Dermis microvascular lymphatic vessel endothelial cell (primary cell): ENCODE results near the gene SAMD4A. TPM values are rescaled to one million over a fixed set of nuclear protein-coding genes. Genes with fewer than 3 reads are reported as not detected.

Source experiments
- DNase-seq, 2 donors: peaks; one replicate each; pipeline versions ENCODE4 v3.0.0 to v3.0.0-alpha.2; 2010; ENCODE audit warnings: low read depth in 2 of 2
- total RNA-seq: library from RNA; depleted of rRNA; stranded (reverse); fragments of >200 nt; gene quantifications from 2 replicates; pipeline ENCODE4 v1.2.1, GENCODE V29; 2014

SAMD4A gene
- total RNA-seq, 1 donor from 2014 or later, result 20.8 TPM

GRCh38 chr14:54777395-54777794 lies 210.5 kb downstream of the SAMD4A start:
- no peak for DNase-seq

- DNase-seq, result no peak
Observed at GRCh38 chr14:54778618-54779345, 211.9 kb downstream of the SAMD4A start.

DNA sequence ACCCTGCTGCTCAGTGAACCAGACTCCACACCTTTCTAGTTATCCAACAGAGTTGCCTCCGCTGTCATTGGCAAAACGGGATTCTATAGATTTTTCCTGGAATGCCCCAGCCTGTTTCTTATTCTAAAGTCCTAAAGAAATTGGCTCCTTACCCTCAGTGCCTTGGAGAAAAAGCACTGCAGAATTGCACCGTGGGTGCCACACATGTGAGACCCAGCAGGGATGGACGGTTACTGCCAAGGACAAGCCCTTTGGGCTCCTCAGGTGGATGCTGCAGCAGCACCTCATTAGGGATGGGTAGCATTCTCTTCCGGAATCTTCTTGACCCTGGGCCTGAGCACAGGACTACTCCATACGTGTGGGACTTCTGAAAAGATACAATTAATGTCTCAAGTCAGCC lies 214.2 kb downstream of the SAMD4A start:
- no peak for DNase-seq

DNA sequence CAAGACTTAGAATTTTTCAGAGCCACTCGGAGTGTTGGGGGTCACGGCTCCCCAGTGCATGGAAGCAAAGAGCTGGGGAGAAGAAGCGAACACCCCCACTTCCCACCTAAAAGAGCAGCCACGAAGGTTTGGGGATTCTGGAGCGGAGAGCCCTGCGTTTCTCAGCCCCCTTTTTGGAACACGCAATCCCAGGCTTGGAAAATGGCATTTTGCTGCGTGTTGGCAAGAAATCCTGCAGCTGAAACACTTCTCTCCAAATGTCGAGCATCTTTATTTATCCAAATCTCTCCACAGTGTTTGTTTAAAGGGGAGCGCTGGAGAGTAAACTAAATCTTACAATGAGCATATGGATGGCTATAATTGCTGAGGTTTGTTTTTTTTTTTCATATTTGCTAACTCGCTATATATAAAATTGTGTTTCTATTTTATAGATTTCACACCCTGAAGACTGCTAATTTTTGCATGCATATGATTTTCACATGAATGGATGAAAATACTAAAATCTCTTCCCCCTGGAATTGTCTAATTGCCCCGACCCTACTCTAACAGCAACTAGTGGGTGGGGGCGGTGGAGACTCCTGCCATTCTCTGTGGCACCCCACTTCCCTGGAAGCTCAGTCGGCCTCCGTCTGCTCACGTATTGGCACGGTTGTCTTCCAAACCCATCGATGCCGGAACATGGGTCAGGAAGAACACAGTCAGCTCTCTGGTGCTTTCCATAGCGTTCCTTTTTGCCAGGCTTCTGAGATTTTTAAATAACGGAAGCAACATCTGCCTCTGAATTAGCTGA lies 215.2 kb downstream of the SAMD4A start:
- DNase-seq, result no peak

- DNase-seq, result no peak
Observed at GRCh38 chr14:54782751-54783659, 216.1 kb downstream of the SAMD4A start.

DNA sequence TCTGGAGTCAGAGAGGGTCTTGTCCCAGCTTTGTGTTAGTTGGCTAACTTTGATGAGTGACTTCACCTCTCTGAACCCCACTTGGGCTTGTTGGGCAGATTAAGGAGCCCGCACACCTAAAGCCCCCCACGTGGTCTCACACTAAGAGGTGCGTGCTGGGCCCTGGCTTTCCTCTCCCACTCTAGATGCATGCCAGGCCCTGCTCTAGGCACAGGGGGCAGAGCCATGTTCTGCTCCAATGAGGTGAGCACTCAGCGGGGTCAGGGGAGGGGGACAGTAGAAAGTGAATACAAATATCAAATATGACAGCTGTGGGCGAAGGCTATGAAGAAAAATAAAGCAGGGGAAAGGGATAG lies 216.7 kb downstream of the SAMD4A start:
- no peak for DNase-seq

DNA sequence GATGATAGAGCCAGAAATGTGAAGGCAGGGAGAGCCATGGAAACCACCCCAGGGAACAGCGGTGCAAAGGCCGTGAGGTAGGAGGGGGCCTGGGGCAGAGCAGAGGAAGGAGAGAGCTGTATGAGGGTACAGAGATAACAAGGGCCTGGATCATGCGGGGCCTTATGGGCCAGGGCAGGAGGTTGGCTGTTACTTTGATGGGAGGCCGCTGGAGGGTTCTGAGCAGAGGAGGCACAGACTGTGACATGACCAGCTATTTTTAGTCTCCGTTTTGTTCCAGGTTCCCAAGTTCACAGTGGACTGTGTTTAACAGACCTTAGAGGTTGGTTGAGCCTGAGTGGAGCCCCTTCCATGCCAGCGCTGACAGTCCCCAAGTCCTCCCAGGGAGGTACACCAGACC lies 217.1 kb downstream of the SAMD4A start:
- DNase-seq, result no peak

DNA sequence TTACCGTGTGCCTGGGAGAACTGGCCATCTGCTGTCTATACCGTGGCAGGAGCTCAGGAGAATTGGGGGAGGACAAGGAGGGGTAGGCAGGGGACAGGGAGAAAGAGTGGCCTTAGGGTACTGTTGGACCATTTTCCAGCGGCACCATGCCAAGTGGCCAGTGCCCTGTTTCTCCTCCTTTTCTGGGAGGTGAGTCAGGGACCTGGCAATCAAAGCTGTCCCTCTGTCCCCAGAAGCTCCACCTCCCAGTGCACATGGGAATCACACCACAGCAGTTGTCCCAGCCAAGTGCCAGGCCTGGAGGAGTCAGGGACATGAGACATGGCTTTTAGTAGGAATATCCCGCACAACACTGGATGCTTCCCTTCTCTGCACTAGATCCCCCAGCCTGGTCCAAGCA lies 217.7 kb downstream of the SAMD4A start:
- no peak for DNase-seq

- no peak for DNase-seq
Observed at GRCh38 chr14:54785136-54785777, 218.3 kb downstream of the SAMD4A start.

DNA sequence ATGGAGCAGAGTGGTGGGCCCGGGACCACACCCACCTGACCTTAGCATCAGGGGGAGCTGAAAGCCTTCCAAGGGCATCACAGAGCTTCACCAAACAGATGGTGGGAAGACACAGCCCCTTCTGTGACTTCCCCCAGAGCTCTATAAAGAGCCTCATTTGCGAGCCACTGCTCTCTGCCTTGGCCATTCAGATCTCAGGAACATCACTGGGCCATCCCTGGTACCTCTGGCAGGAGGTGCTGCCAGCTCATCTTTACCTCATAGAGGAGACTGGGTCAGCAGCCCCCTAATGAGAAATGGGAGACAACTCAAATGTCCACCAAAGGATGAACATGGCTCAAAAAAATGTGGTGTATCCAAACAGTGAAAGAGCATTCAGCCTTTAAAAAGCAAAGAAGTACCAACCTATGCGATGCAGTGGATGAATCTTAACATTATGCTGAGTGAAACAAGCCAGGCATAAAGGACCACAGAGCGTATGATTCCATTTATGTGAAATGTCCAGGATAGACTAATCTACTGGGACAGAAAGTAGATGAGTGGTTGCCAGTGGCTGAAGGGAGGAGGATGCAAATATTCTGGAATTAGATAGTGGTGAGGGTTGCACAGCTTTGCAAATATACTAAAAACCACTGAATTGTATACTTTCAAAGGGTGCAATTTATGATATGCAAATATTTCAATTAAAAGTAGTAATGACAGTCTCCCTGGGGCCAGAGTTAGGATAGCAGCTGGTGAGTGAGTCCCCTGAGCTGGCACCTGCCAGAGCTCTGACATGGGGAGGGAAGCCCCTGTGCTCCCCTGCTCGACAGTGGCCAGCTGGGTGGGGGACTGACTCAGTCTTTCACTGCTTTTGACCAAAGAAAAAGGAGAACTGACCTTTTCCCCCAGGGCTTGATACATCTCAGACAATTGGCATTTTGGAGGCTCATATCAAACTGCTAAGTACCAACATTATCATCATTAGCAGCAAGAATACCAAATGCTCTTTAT lies 219.1 kb downstream of the SAMD4A start:
- no peak for DNase-seq

- no peak for DNase-seq
Observed at GRCh38 chr14:54786838-54787237, 219.9 kb downstream of the SAMD4A start.

DNA sequence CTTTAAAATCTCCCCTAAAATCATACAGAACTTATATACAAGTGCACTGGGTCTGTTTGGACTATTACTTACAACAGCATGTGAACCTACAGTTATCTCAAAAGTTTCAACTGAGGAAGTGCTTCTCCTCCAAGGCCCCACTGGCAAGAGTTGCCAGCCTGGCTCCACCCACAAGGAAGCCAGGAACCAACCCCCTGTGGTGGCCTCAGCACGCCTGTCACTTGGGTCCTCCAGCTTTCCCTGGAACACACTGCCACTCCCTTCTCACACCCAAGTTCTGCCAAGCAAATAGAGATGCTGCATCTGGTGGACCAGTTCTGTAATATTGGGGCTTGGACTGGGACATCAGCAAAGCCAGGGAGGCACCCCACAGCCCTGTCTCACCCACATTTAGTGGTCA lies 220.3 kb downstream of the SAMD4A start:
- no peak for DNase-seq

GRCh38 chr14:54788701-54789100 lies 221.8 kb downstream of the SAMD4A start:
- DNase-seq, result no peak

DNA sequence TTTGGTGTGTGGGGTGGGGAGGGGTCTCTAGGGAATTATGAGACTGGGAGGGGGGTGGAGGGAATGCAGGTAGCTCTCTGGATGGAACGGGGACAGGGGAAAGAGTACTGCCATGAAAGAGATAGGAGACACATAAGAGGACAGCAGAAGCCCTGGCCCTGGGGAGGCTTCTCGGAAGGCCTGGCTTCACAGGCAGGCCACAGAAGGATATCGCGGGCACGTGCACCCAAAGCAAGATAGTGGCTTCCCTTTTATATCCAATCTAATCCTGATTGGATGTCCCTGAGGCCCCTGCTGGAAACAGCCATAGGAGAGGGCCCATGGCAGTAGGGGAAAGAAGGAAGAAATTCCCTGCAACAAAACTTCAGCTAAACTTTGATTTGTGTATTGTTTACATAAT lies 222.2 kb downstream of the SAMD4A start:
- no peak for DNase-seq

GRCh38 chr14:54789781-54790480 lies 223.0 kb downstream of the SAMD4A start:
- DNase-seq, result no peak

GRCh38 chr14:54791001-54791400 lies 224.1 kb downstream of the SAMD4A start:
- no peak for DNase-seq

DNA sequence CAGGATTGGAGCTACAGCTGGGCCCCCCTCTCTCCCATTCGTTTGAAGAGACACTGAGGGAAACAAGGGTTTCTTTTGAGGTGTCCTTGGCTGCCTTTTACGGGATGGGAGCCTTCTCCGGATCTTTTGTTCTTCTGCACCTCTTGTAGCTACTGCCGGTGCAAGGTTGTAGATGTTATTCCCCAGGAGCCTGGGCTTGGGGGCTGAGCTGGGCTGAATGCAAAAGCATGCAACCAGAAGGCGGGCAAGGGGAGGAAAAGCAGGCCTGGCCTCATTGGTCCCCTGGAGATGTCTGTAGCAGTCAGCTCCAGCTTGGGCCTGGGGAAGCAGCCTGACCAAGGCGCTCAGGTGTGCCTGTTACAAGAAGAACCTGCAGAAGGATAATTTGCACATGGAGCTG lies 225.4 kb downstream of the SAMD4A start:
- no peak for DNase-seq

DNA sequence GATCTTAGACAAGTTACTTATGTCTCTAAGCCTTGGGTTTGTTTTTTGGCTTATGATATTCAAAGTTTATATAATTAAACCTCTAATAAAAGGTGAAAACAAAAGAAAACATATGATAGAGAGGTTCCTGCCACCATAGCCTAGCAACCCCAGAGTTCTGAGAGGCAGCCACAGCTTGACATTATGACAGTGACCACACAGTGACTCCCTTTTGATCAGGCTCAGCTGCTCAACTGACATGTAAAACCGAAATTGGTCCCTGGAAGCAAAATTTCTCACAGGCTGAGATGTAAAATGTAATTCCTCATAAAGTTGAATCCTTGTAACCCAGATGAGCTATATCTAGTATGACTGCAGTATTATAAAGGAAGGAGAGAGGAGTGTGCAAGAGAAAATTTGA lies 227.2 kb downstream of the SAMD4A start:
- no peak for DNase-seq

DNA sequence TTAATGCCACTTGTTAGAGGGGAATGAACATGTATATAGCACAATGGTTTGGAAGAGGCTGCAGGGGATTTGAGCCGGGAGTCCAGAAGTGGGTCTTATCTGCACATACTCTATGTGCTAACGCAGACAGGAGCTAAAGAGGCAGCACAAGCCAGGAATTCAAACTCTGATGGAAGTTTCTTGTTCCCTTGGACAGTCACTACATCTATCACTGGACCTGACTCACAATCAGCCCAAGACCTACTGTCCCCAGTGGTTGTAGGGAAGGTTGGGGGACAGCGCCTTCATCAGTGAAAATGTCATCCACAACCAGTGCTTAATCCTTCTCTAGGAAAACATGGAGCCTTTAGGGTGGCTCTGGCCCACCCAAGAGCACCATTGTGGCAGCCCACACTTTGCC lies 227.9 kb downstream of the SAMD4A start:
- no peak for DNase-seq

DNA sequence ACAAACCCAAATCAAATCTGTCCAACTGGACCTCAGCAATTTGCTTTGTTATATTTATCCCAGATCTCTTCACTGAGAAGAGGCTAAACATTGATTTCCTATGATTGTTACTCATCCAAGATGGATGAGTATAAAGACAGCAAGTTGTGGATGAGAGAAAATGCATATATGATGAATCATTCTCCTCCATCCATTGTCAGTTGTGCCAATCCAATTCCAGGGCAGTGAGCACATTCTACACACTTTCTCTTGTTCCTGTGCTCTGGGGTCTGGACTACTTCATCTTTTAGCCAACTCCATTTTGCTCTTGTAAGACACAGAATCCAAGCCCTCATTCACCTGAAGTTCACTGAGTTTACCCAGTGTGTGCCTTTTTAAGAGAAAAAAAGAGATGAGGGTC lies 230.0 kb downstream of the SAMD4A start:
- peak in 1 of 2 donors; percentile 57 for DNase-seq
